GM20000 (cell line): ENCODE results near the gene PLAAT2.

Source experiments
- DNase-seq: peaks from one replicate; pipeline ENCODE4 v3.0.0; 2012; ENCODE audit warnings: low spot score
- TF ChIP-seq, protein P1 (sequence below): IDR thresholded peaks from 2 replicates; pipeline ENCODE4 v1.5.1; 2012; ENCODE audit warnings: mild to moderate bottlenecking, control low read depth; ENCODE audit errors: extremely low read depth, missing control alignments

Gene PLAAT2

DNA sequence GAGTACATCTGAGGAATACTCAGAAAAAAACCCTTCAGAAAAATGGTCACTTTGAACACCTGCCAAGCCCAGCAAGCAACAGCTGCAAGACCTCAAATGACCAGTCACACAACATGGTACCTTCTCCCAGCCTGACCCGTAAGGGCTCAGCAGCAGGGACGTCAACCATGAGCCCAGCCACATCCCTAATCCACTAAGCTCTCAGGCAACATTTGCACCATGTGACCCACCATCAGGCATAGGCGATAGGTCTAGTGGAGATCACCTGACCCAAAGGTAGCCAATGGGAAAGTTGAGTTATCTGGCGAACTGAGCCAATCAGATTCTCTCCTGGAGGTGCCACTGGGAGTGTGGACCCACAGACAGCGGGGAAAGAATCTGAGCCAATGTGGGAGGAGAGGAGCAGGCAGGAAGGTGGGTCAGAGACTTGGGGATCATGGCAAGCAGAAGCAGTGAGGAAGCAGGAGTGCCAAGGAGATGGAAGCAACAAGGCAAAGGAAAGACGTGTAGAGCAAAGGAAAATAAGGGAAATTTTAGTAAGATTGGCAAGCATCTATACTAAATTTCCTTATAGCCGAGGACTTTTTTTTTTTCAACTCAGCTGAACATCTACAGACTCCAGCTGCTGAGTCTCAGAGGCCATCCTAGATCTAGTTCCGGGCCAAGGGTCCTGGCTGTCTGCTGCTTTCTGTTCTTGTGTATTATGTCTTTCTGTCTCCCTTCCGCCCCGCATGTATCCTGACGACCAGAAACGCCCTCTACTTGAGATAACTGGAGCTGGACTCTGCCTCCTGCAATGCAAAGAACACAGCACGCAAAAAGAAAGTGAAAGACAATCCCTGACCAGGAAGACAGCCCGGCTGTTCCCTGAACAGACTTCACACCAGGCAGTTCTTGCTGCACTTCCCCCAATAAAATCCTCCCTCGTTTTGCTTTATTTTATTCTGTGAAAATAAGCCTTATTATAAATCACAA, 11.0 kb upstream of the PLAAT2 start:
- peak; percentile 32 for DNase-seq

DNA sequence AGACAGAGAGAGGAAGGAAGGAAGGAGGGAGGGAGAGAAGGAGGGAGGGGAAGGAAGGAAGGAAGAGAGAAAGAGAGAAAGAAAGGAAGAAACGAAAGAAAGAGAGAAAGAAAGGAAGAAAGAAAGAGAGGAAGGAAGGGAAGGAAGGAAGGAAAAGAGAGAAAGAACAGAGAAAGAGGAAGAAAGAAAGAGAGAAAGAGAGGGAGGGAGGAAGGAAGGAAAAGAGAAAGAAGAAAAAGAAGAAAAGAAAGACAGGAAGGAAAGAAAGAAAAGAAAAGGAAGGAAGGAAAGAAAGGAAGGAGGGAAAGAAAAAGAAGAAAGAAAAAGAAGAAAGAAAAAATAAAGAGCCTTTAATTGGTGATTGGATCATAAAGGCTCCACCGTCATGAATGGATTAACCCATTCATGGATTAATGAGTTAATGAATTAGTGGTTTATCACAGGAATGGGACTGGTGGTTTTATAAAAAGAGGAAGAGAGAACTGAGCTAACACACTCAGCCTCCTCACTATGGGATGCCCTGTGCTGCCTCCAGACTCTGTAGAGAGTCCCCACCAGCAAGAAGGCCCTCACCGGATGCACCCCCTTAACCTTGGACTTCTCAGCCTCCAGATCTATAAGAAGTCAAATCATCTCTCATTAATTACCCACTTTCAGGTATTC, 9.0 kb upstream of the PLAAT2 start:
- TF ChIP-seq, protein P1, sequence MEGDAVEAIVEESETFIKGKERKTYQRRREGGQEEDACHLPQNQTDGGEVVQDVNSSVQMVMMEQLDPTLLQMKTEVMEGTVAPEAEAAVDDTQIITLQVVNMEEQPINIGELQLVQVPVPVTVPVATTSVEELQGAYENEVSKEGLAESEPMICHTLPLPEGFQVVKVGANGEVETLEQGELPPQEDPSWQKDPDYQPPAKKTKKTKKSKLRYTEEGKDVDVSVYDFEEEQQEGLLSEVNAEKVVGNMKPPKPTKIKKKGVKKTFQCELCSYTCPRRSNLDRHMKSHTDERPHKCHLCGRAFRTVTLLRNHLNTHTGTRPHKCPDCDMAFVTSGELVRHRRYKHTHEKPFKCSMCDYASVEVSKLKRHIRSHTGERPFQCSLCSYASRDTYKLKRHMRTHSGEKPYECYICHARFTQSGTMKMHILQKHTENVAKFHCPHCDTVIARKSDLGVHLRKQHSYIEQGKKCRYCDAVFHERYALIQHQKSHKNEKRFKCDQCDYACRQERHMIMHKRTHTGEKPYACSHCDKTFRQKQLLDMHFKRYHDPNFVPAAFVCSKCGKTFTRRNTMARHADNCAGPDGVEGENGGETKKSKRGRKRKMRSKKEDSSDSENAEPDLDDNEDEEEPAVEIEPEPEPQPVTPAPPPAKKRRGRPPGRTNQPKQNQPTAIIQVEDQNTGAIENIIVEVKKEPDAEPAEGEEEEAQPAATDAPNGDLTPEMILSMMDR, result no peak
- no peak for DNase-seq

More for the DNA sequence above, 11.0 kb upstream of the PLAAT2 start:
- TF ChIP-seq, protein P1, result no peak

DNA sequence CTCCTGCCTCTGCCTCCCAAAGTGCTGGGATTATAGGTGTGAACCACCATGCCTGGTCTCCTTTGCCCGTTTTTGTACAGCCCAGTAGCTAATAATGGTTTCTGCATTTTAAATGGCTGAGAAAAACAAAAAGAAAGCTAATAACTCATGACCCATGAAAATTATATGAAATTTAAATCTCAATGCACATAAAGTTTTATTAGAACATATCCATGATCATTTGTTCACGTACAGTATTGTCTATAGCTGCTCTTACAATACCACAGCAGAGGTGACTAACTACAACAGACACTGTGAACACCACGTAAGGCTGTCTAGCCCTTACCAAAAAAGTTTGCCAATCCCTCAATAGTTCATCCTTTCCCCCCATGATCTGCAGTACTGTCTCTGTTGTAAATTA, 6.4 kb upstream of the PLAAT2 start:
- TF ChIP-seq, protein P1, result no peak
- no peak for DNase-seq

DNA sequence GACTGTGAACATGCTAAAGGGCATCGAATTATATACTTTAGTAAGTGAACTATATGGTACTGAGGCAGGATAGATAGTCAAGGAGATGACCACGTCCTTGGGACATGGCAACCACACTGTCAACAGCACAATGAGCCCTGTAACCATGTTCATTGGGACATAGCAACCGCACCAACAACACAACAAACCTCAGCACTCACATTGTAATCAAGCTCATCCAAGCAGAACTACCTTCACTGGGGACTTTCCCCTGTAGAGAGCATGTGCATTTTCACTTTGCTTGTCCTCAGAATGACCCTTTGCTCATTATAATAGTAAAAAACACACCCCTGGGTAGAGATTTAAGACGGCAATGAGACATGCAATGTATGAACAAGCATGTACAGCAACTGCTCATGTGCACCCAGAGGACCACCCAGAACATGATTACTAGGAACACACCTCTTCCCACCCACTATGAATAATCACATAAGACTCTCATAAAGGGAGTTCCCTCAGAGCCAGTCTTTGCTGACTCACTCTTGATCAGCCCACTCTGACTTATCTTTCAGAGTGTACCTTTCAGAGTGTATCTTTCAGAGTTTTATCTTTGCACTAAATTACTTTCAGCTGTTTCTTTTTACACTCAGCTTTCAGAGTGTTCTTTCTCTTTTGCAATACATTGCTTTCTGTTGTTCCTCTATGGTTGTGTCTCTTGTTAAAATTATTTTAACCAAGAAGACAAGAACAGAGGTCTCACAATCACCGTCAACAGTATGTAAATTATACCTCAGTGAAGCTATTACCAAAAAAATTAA, 4.1 kb upstream of the PLAAT2 start:
- DNase-seq, result peak; percentile 59
- TF ChIP-seq, protein P1, result no peak

DNA sequence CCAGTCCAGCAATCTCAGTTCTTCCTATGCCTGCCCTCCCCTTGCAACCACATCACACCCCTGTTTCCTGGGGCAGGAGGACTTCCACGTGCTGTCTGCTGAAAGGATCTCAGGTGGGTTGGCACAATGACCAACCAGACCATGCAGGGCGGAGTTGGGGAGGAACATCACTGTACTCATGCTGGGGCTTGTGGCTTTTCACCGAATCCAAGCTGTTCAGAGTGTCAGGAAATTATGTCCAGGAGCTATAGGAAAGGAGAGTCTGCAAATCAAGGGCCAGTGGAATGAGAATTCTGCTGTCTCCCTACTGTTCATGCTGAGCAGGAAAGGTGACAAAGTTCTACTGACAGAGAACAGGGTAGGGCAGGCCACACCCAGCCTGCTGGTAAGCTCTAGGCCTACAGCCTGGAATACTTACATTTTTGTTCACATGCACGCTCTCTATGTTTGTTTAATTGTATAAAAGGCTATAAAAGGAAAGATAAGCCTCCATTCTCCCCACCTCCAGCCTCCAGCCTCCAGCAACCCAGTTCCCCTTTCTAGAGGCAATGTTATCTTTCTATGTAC, 1.7 kb upstream of the PLAAT2 start:
- TF ChIP-seq, protein P1, result no peak
- DNase-seq, result no peak

DNA sequence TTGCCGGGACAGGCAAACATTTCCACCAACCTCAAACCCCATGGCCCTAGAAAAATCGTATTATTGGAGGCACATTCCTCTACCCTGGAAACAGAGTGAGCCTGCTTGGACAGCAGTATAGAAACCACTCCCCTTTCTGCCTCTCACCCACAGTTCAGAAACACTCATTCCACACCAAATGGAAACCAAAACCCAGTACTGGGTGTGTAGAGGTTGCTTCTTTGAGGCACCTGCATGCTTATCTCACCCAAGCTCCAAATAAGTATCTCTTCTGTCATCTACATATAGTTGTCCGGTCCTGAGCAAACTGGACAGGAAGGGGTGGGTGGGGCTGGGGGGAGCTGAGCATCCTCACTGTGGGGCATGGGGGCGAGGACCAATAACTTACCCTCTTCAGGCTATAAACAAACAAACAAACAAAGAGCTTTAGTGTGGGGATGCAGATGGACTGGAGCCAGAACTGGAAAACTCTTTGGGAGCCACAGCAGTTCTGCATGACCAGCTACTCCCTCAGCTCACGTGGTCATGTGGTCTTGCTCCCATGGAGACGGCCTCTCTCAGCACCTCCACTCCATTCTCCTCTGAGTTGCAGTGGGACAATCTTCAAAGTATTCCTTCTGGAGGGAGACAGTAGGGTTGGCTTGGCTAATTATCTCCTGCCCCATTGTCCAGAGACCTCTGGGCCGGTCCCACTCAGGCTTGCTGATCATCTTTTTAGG, 1.0 kb upstream of the PLAAT2 start:
- TF ChIP-seq, protein P1, result no peak
- DNase-seq, result peak; percentile 78
